NB4 (cell line): Measurements from ENCODE around the gene U2SURP.

ENCODE experiments used
- CTCF ChIP-seq: IDR thresholded peaks from one replicate; pipeline ENCODE4 v1.5.1; 2012; ENCODE audit warnings: low read depth, low read length
- POLR2A ChIP-seq: IDR thresholded peaks from 2 replicates; pipeline ENCODE4 v1.6.1; 2011; ENCODE audit warnings: mild to moderate bottlenecking; ENCODE audit not compliant: insufficient read length; ENCODE audit errors: extremely low read depth

- TF ChIP-seq POLR2A (no peak), CTCF (no peak)
Observed at GRCh38 chr3:143014921-143015320, 13.6 kb downstream of the U2SURP start.
